Measurements from ENCODE around the gene C2orf81. TPM values are rescaled to one million over a fixed set of nuclear protein-coding genes. Genes with fewer than 3 reads are reported as not detected.

The C2orf81 gene
- total and polyA plus RNA-seq, 10 of the 15 experiments (the other 5 are each of a cell fraction or from before 2014, with no cell fraction given) = 0.10 to 9.8 (median 2.7) TPM

DNA sequence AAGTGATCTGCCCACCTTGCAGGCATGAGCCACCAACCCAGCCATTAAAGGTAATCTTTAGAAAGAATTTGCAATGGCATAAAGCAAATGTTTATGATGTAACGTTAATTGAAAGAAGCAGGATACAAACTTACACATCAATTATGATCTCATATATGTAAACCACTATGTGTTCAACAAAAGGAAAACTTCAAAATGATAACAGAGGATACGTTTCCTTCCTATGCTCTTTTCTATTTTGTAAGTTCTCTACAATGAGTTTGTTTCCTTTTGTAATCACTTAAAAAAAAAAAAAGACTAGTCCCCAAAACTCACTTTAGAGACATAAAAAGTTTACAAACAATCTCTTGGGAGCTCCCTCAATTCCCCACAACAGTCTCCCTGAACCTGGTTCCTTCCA is 1.4 kb downstream of the C2orf81 start (continued):
- TF ChIP-seq, protein P1, sequence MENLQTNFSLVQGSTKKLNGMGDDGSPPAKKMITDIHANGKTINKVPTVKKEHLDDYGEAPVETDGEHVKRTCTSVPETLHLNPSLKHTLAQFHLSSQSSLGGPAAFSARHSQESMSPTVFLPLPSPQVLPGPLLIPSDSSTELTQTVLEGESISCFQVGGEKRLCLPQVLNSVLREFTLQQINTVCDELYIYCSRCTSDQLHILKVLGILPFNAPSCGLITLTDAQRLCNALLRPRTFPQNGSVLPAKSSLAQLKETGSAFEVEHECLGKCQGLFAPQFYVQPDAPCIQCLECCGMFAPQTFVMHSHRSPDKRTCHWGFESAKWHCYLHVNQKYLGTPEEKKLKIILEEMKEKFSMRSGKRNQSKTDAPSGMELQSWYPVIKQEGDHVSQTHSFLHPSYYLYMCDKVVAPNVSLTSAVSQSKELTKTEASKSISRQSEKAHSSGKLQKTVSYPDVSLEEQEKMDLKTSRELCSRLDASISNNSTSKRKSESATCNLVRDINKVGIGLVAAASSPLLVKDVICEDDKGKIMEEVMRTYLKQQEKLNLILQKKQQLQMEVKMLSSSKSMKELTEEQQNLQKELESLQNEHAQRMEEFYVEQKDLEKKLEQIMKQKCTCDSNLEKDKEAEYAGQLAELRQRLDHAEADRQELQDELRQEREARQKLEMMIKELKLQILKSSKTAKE (IDR thresholded peaks at IDR 0.05; ENCODE audit: low read depth, poor library complexity, severe bottlenecking) = no peak
- TF ChIP-seq ATF7 (IDR thresholded peaks at IDR 0.05; ENCODE audit: low read depth) (no peak), TCF12 (IDR thresholded peaks at IDR 0.05; ENCODE audit: low read depth, low read length) (no peak), WRNIP1 (IDR thresholded peaks at IDR 0.05; ENCODE audit: borderline replicate concordance, low read depth, low read length) (no peak), HDGF (IDR thresholded peaks at IDR 0.05) (no peak), ZNF622 (IDR thresholded peaks at IDR 0.05) (no peak)
- TF ChIP-seq, protein P2, sequence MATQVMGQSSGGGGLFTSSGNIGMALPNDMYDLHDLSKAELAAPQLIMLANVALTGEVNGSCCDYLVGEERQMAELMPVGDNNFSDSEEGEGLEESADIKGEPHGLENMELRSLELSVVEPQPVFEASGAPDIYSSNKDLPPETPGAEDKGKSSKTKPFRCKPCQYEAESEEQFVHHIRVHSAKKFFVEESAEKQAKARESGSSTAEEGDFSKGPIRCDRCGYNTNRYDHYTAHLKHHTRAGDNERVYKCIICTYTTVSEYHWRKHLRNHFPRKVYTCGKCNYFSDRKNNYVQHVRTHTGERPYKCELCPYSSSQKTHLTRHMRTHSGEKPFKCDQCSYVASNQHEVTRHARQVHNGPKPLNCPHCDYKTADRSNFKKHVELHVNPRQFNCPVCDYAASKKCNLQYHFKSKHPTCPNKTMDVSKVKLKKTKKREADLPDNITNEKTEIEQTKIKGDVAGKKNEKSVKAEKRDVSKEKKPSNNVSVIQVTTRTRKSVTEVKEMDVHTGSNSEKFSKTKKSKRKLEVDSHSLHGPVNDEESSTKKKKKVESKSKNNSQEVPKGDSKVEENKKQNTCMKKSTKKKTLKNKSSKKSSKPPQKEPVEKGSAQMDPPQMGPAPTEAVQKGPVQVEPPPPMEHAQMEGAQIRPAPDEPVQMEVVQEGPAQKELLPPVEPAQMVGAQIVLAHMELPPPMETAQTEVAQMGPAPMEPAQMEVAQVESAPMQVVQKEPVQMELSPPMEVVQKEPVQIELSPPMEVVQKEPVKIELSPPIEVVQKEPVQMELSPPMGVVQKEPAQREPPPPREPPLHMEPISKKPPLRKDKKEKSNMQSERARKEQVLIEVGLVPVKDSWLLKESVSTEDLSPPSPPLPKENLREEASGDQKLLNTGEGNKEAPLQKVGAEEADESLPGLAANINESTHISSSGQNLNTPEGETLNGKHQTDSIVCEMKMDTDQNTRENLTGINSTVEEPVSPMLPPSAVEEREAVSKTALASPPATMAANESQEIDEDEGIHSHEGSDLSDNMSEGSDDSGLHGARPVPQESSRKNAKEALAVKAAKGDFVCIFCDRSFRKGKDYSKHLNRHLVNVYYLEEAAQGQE (IDR thresholded peaks at IDR 0.05; ENCODE audit: low read depth, low read length) = no peak
